ENCODE measurements around the gene MFF.
A peak's percentile ranks its signal among the peaks of the same experiment; 100 is the strongest.
"Not testable (repeated sequence)": the region's sequence is repeated elsewhere in the genome, so short reads cannot be mapped to it uniquely, and the experiment has no call there.

The MFF gene

DNA sequence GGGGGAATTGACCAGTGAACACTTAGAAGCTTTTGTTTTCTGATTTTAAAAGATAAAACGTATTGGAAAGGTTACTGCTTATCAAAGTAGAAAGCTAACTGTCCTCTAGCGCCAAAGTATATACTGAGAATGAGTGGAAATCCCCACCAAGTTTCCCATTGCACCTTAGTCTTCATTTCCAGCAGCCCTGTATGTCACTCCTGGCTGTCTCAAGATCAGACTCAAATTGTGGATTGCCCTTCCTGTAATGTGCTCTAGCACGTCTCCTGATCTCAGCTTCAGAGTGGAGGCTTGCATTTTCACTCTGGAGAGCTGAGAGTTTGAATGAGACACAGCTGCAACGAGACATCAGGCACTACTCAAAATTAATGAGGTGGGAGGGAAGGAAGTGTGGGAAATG is 26.6 kb downstream of the MFF start:
- POLR2A ChIA-PET, result interaction anchor here (0.5 to 0.6 kb wide), 4 partner anchors 24 to 130 kb away, joined by 3 to 6 read pairs (median 4); no protein-coding TSS in a partner anchor
- CTCF ChIA-PET, result interaction anchor here (0.8 to 7.8 kb wide), 6 partner anchors 14 to 119 kb away, joined by 3 to 57 read pairs (median 4); no protein-coding TSS in a partner anchor
- peak; percentile 21 for DNase-seq (ENCODE audit: extremely low spot score)
- TF ChIP-seq, protein P1, sequence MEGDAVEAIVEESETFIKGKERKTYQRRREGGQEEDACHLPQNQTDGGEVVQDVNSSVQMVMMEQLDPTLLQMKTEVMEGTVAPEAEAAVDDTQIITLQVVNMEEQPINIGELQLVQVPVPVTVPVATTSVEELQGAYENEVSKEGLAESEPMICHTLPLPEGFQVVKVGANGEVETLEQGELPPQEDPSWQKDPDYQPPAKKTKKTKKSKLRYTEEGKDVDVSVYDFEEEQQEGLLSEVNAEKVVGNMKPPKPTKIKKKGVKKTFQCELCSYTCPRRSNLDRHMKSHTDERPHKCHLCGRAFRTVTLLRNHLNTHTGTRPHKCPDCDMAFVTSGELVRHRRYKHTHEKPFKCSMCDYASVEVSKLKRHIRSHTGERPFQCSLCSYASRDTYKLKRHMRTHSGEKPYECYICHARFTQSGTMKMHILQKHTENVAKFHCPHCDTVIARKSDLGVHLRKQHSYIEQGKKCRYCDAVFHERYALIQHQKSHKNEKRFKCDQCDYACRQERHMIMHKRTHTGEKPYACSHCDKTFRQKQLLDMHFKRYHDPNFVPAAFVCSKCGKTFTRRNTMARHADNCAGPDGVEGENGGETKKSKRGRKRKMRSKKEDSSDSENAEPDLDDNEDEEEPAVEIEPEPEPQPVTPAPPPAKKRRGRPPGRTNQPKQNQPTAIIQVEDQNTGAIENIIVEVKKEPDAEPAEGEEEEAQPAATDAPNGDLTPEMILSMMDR (IDR thresholded peaks at IDR 0.05; ENCODE audit: control extremely low read depth, extremely low read depth, low read depth, missing control alignments), result no peak

DNA sequence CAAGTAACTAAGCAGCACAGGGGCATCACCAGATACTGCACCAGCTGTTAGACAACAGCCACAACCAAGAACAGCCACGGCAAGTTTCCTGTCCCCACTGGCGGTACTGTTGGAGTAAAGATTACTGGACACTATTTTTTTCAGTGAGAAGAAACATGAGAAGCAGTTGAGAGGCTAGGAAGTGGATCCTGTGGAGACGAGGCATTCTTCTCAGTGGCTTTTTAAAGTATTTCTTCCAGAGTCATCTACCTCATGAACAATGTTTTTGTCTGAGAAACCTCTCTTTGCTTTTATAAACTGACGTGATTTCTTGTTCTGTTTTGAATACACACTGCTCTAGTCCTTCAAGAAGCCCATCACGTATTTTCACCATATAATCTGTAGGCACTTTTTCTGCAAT is 35.3 kb downstream of the MFF start:
- DNase-seq (ENCODE audit: extremely low spot score), result no peak
- ChIA-PET CTCF (interaction anchor here (1.0 to 2.0 kb wide), 2 partner anchors 14 to 406 kb away, joined by 3 to 5 read pairs; no protein-coding TSS in a partner anchor), POLR2A (no interaction called here)
- TF ChIP-seq, protein P1 (IDR thresholded peaks at IDR 0.05; ENCODE audit: control extremely low read depth, extremely low read depth, low read depth, missing control alignments), result no peak

DNA sequence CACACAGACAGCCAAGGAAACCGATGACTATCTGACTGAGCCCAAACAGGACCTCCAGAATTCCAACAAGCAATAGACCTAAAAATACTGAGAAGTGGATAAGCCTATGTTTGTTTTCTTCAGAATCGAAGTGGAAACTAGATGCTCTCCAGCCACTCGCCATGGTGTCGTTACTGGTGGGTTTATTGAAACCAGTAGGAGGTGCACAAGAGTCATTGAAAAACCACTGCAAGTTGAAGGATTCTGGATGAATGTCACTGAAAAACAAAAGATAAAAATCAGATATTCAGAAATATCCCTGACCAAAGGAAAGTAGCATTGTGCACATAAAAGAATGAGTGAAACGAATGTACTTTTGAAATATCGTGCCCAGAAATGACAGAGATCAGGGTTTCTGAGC is 38.7 kb downstream of the MFF start:
- ChIA-PET CTCF (no interaction called here), POLR2A (no interaction called here)
- no peak for DNase-seq (ENCODE audit: extremely low spot score)
- TF ChIP-seq, protein P1 (IDR thresholded peaks at IDR 0.05; ENCODE audit: control extremely low read depth, extremely low read depth, low read depth, missing control alignments), result no peak

DNA sequence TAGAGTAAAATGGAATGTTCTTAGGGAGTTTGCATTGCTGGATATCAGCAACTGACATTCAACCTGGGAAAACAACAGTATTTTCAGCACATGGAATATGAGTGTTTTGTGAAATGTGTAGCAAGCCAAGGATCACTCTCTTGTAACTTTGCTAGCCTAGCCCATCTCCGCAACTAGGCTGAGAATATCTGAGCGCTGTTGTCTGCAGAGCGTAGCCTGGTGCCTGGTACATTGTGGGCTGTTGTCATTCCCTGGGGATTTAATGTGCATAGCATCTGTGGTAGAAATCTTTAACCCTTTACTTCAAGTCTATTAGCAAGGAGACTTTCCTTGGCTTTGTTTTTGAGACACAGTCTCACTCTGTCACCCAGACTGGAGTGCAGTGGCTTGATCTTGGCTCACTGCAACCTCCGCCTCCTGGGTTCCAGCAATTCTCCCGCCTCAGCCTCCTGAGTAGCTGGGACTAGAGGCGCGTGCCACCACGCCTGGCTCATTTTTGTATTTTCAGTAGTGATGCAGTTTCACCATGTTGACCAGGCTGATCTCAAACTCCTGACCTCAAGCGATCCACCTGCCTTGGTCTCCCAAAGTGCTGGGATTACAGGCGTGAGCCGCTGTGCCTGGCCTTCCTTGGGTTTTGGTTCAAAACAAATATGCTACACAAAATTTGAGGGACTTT is 39.7 kb downstream of the MFF start:
- CTCF ChIA-PET; POLR2A ChIA-PET; DNase-seq (ENCODE audit: extremely low spot score): not testable (repeated sequence)

DNA sequence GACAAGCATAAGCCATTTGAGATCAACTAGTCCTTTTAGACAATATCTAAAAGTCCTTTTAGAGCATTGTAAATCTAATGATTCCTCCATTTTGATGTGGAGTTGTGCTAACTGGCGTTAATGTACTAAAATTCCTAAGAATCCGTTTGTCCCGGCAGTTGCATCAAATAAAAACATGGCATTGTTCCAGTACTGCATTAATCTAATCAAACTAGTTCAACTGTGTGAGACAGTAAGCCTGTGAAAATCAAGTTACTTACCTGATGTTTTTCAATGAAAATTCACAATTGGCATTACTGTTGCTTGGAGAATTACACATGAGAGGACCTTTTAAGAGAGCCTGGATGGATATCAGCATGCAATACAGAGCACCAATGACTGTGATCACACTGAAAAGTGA is 40.8 kb downstream of the MFF start:
- POLR2A ChIA-PET, result no interaction called here
- CTCF ChIA-PET, result no interaction called here
- no peak for DNase-seq (ENCODE audit: extremely low spot score)
- TF ChIP-seq, protein P1 (IDR thresholded peaks at IDR 0.05; ENCODE audit: control extremely low read depth, extremely low read depth, low read depth, missing control alignments), result no peak

DNA sequence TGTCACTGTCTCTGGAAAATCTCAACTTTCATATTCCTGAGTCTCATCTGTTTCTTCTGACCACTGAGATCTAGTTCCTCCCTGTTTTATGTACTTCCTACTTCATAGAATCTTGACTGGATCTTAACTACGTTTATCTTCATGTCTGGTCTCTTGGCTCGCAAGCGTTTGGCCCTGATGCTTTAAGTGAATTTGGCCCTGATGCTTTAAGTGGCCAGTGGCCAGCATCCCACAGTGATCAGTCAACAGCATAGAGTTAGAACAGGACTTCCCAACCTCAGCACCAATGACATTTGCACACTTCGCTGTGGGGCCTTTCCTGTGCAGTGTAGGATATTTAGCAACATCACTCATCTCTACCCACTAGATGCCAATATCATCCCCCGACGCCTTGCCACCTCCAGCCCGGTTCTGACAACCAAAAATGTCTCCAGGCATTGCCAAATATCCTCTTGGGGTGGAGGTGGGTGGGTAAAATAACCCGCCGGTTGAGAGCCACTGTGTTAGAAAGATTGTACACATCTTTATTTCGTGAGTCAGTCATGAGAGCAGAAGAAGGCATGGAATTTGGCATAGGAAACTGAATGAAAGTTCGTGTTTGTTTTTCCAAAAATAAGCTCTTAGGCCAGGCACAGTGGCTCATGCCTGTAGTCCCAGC is 41.8 kb downstream of the MFF start:
- CTCF ChIA-PET, result no interaction called here
- no peak for DNase-seq (ENCODE audit: extremely low spot score)
- TF ChIP-seq, protein P1 (IDR thresholded peaks at IDR 0.05; ENCODE audit: control extremely low read depth, extremely low read depth, low read depth, missing control alignments), result no peak
- POLR2A ChIA-PET, result no interaction called here

DNA sequence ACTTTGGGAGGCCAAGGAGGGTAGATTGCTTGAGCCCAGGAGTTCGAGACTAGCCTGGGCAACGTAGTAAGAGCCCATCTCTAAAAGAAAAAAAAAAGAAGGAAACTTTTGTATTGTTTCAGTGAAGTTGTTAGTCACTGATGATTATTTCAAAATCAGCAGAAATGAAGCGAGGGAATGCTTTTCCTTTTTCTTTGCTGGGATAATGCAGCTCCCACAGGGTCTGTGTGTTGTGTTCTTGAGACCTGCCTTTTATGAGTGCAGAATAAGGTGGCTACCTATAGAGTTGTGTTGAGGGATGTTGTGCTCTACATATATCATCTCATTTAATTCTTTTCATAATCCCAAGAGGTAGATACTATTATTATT is 42.4 kb downstream of the MFF start:
- TF ChIP-seq, protein P1 (IDR thresholded peaks at IDR 0.05; ENCODE audit: control extremely low read depth, extremely low read depth, low read depth, missing control alignments), result no peak
- POLR2A ChIA-PET, result no interaction called here
- CTCF ChIA-PET, result no interaction called here
- DNase-seq (ENCODE audit: extremely low spot score), result no peak
